NCI-H2196 (cell line): Measurements from ENCODE around the gene DCTN5.

Source experiments
- DNase-seq: peaks from one replicate; lab custom pipeline; 2025; ENCODE audit not compliant: unreplicated experiment; lab: John Stamatoyannopoulos, UW

The DCTN5 gene

GRCh38 chr16:23651943-23652468, 10.7 kb downstream of the DCTN5 start:
- DNase-seq = no peak

- no peak for DNase-seq
Measured at GRCh38 chr16:23663918-23664317, 22.7 kb downstream of the DCTN5 start.

GRCh38 chr16:23666571-23667354, 25.5 kb downstream of the DCTN5 start:
- DNase-seq = no peak

- no peak for DNase-seq
Measured at GRCh38 chr16:23667355-23667659, 26.0 kb downstream of the DCTN5 start.

- DNase-seq = no peak
Measured at GRCh38 chr16:23668225-23668624, 27.0 kb downstream of the DCTN5 start.

- DNase-seq = no peak
Measured at GRCh38 chr16:23668873-23669272, 27.6 kb downstream of the DCTN5 start.

GRCh38 chr16:23670137-23670776, 29.0 kb downstream of the DCTN5 start:
- no peak for DNase-seq

GRCh38 chr16:23673971-23674614, 32.8 kb downstream of the DCTN5 start:
- no peak for DNase-seq

- no peak for DNase-seq
Measured at GRCh38 chr16:23676924-23677480, 35.7 kb downstream of the DCTN5 start.

- DNase-seq = peak; percentile 90
Measured at GRCh38 chr16:23678430-23679273, 37.4 kb downstream of the DCTN5 start, which contains the start of gene PLK1. Gene PLK1 (plus strand): TSS chr16:23678889. CDS start chr16:23678933, 44 bp downstream.

GRCh38 chr16:23679274-23679985, 38.2 kb downstream of the DCTN5 start:
- DNase-seq = no peak

GRCh38 chr16:23679986-23680336, 38.7 kb downstream of the DCTN5 start:
- no peak for DNase-seq

GRCh38 chr16:23682181-23682580, 40.9 kb downstream of the DCTN5 start:
- no peak for DNase-seq

- DNase-seq = no peak
Measured at GRCh38 chr16:23683487-23683886, 42.2 kb downstream of the DCTN5 start.

- DNase-seq = no peak
Measured at GRCh38 chr16:23687034-23687808, 46.0 kb downstream of the DCTN5 start.

- no peak for DNase-seq
Measured at GRCh38 chr16:23689442-23690187, 48.3 kb downstream of the DCTN5 start.

GRCh38 chr16:23690771-23691482, 49.7 kb downstream of the DCTN5 start:
- no peak for DNase-seq
